Adrenal gland (tissue), 5 donors: ENCODE measurements around the gene ARSI.

ENCODE experiments used
- POLR2A ChIP-seq, 2 donors: fragments of 450-650 bp; IDR thresholded peaks; one replicate each; pipeline ENCODE4 v1.6.1; 2017; ENCODE audit warnings: antibody characterized with exemption in 2 of 2, mild to moderate bottlenecking in 2 of 2, moderate library complexity in 1 of 2
- TF ChIP-seq, protein P1 (sequence below), 6 experiments: fragments of 450-650 bp in 4 of 6; fragments of 200-600 bp in 2 of 6; sonication (generic) in 1 of 6; IDR thresholded peaks; 1 replicate in 5 of 6; 2 replicates in 1 of 6; pipeline versions ENCODE4 v1.5.1 to v1.8.0; 2016 to 2021; ENCODE audit warnings: antibody characterized with exemption in 6 of 6, mild to moderate bottlenecking in 2 of 6, moderate library complexity in 1 of 6
- donor health status: DM: no; HTN: no; CAD: no.

DNA sequence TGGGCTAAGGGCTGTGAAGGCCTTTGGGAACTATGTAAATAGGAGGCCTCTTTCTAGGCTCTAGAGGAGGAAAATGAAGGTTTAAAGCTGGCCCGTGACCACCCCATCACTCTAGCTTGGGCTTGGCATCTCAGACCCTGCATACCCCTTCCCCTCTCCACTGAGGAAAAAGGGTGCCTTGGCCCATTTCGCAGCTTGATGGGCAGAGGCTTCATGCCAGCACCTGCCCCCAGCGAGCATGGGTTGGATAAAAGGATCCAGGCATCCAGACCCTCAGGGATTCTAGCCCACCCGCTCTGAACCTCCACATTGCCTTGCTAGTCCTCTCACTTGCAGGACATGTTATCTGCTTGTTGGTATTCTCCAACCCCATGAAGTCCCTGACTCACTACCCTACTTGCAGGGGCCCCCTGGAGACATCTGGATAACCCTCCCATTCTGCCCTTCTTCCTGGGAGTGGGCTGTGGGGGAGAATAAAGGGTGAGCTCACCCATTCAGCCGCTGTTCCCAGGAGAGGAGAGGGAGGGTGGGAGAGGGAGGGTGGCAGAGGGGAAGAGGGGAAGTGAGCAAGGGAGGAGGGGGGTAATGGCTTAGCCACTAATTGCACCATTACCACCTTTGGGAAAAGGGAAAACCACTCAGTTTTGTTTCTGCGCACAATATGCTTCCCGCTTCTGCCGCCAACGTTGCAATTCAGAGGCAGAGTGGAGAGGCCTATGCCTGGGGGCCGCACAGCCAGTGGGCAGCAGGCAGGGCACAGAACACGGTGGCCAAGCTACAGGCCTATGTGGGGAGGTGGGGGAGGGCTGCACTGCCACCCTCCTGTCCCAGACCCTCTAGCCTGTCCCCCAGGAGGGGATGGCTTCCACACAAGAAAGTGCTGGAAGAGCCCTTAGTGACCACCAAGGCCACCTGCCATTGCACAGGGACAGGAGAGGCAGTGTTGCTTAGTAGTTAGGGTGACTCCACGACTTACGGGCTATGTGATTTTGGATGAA is 11.0 kb downstream of the ARSI start:
- TF ChIP-seq, protein P1, sequence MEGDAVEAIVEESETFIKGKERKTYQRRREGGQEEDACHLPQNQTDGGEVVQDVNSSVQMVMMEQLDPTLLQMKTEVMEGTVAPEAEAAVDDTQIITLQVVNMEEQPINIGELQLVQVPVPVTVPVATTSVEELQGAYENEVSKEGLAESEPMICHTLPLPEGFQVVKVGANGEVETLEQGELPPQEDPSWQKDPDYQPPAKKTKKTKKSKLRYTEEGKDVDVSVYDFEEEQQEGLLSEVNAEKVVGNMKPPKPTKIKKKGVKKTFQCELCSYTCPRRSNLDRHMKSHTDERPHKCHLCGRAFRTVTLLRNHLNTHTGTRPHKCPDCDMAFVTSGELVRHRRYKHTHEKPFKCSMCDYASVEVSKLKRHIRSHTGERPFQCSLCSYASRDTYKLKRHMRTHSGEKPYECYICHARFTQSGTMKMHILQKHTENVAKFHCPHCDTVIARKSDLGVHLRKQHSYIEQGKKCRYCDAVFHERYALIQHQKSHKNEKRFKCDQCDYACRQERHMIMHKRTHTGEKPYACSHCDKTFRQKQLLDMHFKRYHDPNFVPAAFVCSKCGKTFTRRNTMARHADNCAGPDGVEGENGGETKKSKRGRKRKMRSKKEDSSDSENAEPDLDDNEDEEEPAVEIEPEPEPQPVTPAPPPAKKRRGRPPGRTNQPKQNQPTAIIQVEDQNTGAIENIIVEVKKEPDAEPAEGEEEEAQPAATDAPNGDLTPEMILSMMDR (IDR thresholded peaks at IDR 0.05), result no peak
- TF ChIP-seq POLR2A (IDR thresholded peaks at IDR 0.05), result no peak
